Prostate gland (tissue), 2 donors: Measurements from ENCODE around the gene C2orf72. TPM values are rescaled to one million over a fixed set of nuclear protein-coding genes. Genes with fewer than 3 reads are reported as not detected.

ENCODE experiments used
- DNase-seq: peaks from one replicate; pipeline ENCODE4 v3.0.0-alpha.2; 2019; ENCODE audit warnings: low spot score
- H3K27ac ChIP-seq, 2 donors: fragments of 200-600 bp; sonication (generic); 2 replicates each; pipeline ENCODE4 v1.5.1; 2017 to 2019
- H3K27me3 ChIP-seq: fragments of 200-600 bp; sonication (generic); replicated peaks from 2 replicates; pipeline ENCODE4 v1.5.1; 2019; ENCODE audit not compliant: insufficient read depth
- H3K36me3 ChIP-seq, 2 donors: fragments of 200-600 bp; sonication (generic); 1 replicate in 1 of 2; 2 replicates in 1 of 2; pipeline versions ENCODE4 v1.5.1 to v1.8.1; 2017 to 2019
- H3K4me1 ChIP-seq: fragments of 200-600 bp; sonication (generic); replicated peaks from 2 replicates; pipeline ENCODE4 v1.5.1; 2019
- H3K4me3 ChIP-seq, 2 donors: fragments of 200-600 bp; sonication (generic); 2 replicates each; pipeline ENCODE4 v1.5.1; 2017 to 2019
- H3K9me3 ChIP-seq: fragments of 200-600 bp; sonication (generic); 2 replicates; pipeline ENCODE4 v1.5.1; 2017
- CTCF ChIP-seq, 4 experiments: fragments of 200-600 bp in 2 of 4; fragments of 450-650 bp in 2 of 4; sonication (generic) in 2 of 4; IDR thresholded peaks; 1 replicate in 3 of 4; 2 replicates in 1 of 4; pipeline ENCODE4 v1.5.1; 2016 to 2019; ENCODE audit warnings: antibody characterized with exemption in 4 of 4, mild to moderate bottlenecking in 2 of 4, moderate library complexity in 2 of 4
- POLR2A ChIP-seq: fragments of 450-650 bp; IDR thresholded peaks from one replicate; pipeline ENCODE4 v1.6.1; 2016; ENCODE audit warnings: antibody characterized with exemption, mild to moderate bottlenecking
- POLR2AphosphoS5 ChIP-seq: sonication (generic); formaldehyde crosslinking; IDR thresholded peaks from one replicate; pipeline ENCODE4 v1.6.1; 2017; ENCODE audit warnings: antibody characterized with exemption
- WGBS: methylation state at CpG from one replicate; pipeline ENCODE4 v1.1.5; 2018; 5-methylcytosine and 5-hydroxymethylcytosine counted together
- intact Hi-C: fragments of 100-400 bp; cut with DNase I; formaldehyde crosslinking; loops from one replicate; pipeline ENCODE4 v1.14.2; 2022
- total RNA-seq, 2 donors: library from RNA; depleted of rRNA; stranded (reverse); fragments of >200 nt; gene quantifications; one replicate each; pipeline ENCODE4 v1.1.0, GENCODE V29; 2016

C2orf72 gene
- total RNA-seq, 2 donors from 2014 or later = 7.2 to 13.0 TPM

GRCh38 chr2:231030725-231031124 lies 6.6 kb upstream of the C2orf72 start:
- H3K27ac ChIP-seq = no peak overlapping the region
- no peaks in the 10 kb centered on the region for H3K9me3 ChIP-seq
- intact Hi-C loops = no loop called here
- no peak overlapping the region for H3K4me3 ChIP-seq
- DNase-seq = no peak
- H3K27me3 ChIP-seq = no peaks in the 10 kb centered on the region
- no peaks in the 10 kb centered on the region for H3K4me1 ChIP-seq
- no peak for TF ChIP-seq CTCF (IDR thresholded peaks at IDR 0.05)
- TF ChIP-seq POLR2AphosphoS5 = no peak
- TF ChIP-seq POLR2A = no peak
- WGBS = 81% methylated on average over 3 of the region's 3 CpGs
- H3K36me3 ChIP-seq = no peaks in the 10 kb centered on the region

GRCh38 chr2:231032575-231033140 lies 4.7 kb upstream of the C2orf72 start:
- TF ChIP-seq POLR2AphosphoS5 = no peak
- no peak for TF ChIP-seq POLR2A
- no peak for TF ChIP-seq CTCF (IDR thresholded peaks at IDR 0.05)
- Histone ChIP-seq H3K36me3 (no peaks in the 10 kb centered on the region), H3K27ac (no peak overlapping the region), H3K4me1 (no peaks in the 10 kb centered on the region), H3K9me3 (no peaks in the 10 kb centered on the region), H3K4me3 (no peak overlapping the region), H3K27me3 (no peaks in the 10 kb centered on the region)
- intact Hi-C loops = no loop called here
- WGBS = 86% methylated on average over 5 of the region's 5 CpGs
- DNase-seq = no peak

DNA sequence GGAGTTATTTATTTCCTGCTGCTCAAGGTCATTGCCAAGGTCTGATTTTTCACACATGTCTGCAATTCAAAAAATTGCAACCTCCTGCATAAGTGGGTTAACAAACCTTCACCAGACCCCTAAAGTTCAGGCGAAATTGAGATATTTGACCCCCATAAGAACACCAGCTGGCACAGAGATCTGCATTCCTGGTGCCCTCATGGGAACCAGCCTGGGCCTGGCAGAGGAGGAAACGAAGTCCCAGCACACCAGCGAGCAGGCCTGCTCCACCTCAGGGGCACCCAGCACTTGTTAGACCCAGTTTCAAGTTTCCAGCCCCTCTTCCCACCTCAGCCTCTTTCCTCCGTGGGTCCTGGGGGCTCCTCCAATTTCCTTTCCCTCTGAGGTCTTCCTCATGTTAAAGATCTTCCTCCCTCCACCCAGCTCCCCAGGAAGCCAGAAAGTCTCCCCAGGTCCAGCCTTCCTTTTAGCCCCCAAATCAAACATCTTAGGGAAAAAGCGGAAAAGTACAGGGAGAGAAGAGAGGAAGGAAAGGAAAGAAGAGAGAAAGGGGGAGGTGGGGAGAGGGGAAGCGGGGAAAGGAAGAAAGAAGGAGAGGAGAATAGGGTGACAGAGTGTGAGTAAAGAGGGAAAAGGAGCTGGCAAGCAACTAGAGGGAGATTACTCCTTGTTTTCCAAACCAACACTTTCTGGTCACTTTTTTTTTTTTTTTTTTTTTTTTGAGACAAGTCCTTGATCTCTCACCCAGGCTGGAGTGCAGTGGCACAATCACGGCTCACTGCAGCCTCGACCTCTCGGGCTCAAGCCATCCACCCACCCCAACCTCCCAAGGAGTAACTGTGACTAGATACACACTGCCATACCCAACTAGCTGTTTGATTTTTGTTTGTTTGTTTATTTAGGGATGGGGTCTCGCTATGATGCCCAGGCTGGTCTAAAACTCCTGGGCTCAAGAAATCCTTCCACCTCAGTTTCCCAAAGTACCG lies 3.9 kb upstream of the C2orf72 start:
- H3K27ac ChIP-seq = no peak overlapping the region
- DNase-seq = no peak
- H3K9me3 ChIP-seq = no peaks in the 10 kb centered on the region
- H3K27me3 ChIP-seq = no peaks in the 10 kb centered on the region
- no peaks in the 10 kb centered on the region for H3K4me1 ChIP-seq
- intact Hi-C loops = no loop called here
- H3K4me3 ChIP-seq = no peak overlapping the region
- H3K36me3 ChIP-seq = no peaks in the 10 kb centered on the region
- WGBS = 57% methylated on average over 11 of the region's 11 CpGs
- no peak for TF ChIP-seq CTCF (IDR thresholded peaks at IDR 0.05)
- TF ChIP-seq POLR2AphosphoS5 = no peak
- no peak for TF ChIP-seq POLR2A

DNA sequence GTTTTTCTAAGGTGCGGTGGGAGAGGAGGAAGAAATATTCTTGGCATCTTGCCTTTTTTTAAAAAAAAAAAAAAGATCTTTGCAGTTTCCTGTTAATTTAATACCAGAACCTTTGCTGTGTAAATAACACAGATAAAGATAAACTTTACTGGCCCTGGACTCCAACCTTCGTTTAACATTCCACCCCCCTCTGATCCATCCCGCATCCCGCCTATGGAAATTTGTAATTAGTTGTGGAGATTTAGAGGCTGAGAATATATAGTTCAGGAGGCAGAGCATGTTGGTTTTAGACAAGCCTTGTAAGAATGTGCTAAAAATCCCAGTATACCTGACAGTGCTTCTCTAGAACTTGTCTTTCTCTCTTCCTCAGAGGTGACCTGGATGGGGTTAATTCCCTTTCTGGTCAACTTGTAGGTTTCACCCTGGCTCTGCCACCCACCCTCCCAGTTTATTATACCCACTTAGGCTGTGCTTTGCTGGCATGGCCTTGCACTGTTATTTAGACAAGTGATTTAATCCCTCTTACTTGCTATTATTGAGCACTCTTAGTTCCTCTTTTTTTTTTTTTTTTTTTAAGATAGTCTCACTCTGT lies 2.9 kb upstream of the C2orf72 start:
- Histone ChIP-seq H3K4me3 (no peak overlapping the region), H3K36me3 (no peaks in the 10 kb centered on the region), H3K4me1 (no peaks in the 10 kb centered on the region), H3K27me3 (no peaks in the 10 kb centered on the region), H3K27ac (no peak overlapping the region), H3K9me3 (no peaks in the 10 kb centered on the region)
- intact Hi-C loops = no loop called here
- TF ChIP-seq POLR2A = no peak
- no peak for TF ChIP-seq CTCF (IDR thresholded peaks at IDR 0.05)
- no peak for TF ChIP-seq POLR2AphosphoS5
- DNase-seq = no peak
- WGBS = 13% methylated on average over 4 of the region's 4 CpGs
